GM19372 (cell line): ENCODE measurements around the gene MRE11.
"Not testable (repeated sequence)": the region's sequence is repeated elsewhere in the genome, so short reads cannot be mapped to it uniquely, and the experiment has no call there.

Experiments
- ATAC-seq: cut with Tn5 transposase; IDR thresholded peaks from one replicate; pipeline ENCODE4 v1.9.1; 2021; ENCODE audit warnings: mild to moderate bottlenecking, low read depth, moderate library complexity; ENCODE audit not compliant: unreplicated experiment

The MRE11 gene

DNA sequence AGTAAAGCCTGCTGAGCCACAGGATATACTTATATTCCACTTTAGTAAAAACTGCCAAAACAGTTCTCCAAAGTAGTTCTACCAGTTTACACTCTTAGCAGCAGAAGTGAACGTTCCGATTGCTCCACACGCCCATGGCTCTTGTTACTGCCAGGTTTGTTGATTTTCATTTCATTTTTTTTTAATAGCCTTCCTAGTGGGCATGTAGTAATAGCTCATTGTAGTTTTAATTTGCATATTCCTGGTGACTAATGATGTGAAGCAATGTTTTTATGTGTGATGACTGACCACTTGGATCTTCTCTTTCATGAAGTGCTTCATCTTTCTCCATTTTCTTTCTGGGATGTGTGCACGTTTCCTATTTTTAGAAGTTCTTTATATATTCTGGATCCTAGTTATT lies 13.8 kb upstream of the MRE11 start:
- no peak for ATAC-seq

DNA sequence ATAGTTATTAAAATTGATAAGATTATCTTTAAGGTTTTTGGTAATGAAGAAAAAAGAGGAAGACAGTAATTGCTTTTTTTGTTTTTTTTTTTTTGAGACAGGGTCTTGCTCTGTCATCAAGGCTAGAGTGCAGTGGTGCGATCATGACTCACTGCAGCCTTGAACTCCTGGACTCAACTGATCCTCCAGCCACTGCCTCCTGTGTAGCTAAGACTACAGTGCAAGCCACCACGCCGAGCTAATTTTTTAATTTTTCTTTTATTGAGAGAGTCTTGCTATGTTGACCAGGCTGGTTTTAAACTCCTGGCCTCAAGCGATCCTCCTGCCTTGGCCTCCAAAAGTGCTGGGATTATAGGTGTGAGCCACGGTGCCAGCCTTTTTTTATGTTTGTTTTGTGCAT lies 12.9 kb upstream of the MRE11 start:
- not testable (repeated sequence) for ATAC-seq

DNA sequence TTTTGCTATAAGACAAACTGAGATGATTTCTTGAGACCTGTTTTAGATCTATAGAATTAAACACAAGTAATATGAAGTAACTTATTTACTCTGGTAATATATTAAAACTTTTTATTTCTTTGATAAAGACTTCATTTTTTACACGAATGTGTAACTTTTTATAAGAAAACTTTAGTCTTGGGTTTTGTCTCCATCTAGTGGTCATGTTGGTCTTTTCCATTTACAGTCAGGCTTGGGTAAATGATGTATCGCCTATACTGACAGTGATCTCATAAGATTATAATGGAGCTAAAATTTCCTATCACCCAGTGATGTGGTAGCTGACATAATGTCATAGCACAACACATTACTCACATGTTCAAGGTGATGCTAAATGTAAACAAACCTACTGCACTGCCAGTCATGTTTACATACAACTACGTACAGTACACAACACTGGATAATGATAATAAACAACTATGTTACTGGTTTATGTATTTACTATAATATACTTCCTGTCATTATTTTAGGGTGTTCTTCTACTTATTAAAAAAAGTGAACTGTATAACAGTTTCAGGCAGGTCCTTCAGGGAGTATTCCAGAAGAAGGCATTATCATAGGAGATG lies 11.1 kb upstream of the MRE11 start:
- ATAC-seq = no peak

DNA sequence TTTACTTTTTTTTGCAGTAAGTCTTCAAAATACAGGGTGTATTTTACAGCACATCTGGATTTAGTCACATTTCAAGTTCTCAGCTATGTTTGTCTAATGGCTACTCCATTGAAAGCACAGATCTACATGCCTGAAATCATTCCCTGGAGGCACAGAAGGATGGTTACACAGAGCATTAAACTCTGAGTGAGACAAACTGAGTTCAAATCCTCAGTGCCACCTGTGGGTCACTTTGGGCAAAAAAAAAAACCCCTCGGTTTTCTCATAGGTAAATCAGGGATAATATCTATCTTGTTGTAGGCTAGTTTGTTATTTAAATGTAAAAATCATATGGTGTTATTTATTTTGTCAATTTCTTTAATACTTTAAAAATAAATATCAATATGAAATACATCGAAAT lies 7.9 kb upstream of the MRE11 start:
- ATAC-seq = no peak

DNA sequence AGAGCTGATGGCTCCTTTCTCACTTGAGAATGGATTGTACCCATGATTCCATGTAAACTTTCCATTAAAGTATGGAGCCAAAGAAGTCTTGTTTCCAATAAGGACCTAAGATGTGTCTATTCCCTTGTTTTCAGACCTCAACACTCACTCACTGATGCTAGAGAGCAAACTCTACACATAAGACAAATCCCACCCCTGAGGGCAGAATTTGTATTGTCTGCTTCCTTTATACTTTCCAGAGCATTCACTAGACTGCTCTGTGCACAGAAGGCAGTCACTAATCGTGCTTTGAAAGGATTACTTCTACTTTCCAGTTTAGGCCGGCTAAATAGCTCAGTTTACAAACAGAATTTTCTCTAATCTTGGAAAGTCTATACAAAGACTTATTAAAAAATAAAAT lies 6.5 kb upstream of the MRE11 start:
- no peak for ATAC-seq

DNA sequence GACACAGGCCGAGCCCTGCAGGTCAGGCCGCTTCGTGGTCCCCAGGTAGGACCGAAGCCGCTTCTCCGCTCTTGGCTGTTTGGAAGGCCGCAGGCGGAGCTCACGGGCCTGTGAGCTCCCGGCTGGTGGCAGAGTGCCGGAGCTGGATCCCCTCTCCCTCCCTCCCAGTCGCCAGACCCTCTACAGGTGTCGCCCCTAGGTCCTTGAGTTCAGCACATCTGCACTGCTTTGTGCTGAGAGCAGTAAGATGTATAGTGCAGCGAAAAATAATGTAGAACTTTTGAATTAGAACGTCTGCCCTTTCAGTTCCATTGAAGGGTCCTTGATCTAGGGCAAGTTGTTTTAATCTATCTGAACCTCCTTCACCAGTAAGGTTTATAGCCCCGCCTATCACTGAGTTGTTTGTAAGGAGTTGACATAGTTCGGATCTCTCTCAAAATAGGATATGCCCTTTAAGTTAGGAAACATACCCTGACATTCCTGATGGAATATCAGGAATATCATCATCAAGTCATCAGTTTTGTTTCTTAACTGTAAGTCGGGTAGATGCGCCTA lies 559 bp upstream of the MRE11 start:
- ATAC-seq = peak; percentile 61

DNA sequence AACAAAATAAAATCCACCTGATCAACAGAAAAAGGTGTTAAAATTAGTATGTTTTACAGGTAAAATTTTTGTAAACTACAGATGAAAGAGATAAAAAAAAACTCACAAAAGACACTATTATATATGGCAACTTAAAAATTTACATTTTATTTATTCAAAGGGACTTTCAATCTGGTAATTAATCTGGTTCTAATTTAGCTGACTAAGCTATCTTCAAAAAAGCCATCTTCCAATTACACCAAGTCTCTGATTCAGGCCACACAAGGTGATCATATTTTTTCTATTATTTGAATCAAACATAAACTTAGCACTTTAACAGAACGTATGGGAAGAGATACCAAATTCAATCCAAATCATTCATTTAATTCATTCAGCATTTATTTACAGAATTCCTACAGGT lies 7.6 kb downstream of the MRE11 start:
- ATAC-seq = no peak

DNA sequence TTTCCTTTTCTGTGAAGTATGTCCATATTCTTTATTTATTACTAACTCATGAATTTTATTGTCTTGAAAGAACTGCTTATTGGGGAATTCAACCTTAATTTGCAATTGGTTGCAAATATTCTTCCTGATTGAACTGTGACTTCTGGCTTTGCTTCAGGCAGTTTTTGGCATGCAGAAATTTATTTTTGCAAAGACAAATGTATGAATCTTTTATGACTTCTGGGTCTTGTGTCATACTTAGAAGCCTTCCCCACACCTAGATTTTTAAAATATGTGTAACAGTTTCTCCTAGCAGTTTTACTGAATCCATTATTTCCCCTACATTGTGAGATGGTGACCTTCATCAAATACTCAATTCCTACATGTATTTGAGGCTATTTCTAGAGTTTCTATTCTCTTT lies 12.3 kb downstream of the MRE11 start:
- no peak for ATAC-seq

DNA sequence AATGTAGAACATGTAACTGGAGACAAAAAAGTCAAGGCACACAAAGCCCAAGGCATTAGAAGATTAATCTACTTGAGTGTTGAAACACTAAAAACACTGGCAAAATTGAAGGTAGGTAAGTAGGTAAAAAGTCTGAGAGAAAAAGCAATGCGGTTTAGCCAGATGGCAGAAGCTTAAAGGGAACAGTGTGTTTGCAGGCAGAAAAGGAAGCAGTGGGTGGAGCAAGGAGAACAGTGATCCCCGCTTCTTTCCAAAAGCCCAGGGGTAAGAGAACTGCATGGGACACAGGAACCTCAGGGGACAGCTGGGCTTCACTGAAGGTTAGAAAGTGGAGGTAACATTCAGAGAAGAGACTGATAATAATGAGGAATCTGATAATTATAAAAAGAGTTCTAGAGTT lies 16.0 kb downstream of the MRE11 start:
- no peak for ATAC-seq

DNA sequence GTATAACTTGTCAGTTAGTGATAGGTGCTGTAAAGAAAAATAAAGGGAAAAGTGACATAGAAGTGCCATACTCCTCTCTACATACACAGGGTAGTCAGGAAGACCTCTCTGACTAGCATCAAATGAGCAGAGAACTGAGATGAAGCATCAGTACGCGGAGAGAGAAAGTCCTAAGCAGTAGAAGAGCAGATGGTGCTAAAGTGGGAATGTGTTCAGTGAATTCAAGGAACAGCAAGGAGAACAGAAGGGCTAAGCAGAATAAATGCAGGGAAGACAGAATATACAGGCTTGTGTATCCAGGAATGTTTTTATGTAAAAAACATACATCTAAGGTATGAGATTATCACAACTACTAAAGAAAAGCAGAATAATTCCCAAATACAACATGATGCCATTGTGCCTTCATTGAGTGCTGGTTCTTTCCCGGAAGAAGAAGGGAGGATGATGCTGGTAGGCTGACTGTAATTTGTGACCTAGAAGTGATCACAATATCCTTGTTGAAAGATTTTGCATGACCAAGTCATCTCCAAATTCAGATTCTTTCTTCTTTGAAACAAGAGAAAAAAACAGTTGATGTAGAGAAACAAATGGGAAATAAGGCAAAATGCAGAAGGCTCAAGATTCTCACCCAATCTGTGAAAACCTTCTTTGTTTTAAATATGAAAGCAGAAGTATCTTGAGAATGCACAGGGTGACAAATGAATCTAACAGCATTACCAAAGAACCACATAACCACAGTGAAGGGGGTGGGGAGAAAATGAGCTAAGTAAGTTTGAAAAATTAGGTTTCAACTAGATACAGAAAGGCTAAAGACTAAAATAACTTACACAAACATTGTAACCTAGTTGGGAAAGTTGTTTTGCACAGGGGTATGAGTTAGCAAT lies 20.5 kb downstream of the MRE11 start:
- ATAC-seq = peak; percentile 86

DNA sequence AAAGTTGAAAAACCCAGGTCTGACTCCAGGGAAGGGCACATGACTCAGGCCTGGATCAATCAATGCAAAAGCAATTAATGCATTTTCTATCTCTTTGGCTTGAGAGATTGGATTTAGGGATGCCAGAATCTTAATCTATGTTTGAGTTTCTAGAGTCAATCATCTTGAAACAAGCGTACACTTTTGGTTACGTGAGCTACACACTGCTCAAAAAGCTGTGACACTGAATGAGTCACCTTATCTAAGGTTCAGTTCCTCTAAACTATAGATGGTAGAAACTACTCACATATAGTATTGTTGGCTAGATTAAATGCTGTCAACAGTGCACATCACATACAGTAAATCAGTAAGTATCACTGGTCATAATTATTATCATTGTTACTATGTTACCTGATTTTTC lies 24.2 kb downstream of the MRE11 start:
- ATAC-seq = peak; percentile 63

DNA sequence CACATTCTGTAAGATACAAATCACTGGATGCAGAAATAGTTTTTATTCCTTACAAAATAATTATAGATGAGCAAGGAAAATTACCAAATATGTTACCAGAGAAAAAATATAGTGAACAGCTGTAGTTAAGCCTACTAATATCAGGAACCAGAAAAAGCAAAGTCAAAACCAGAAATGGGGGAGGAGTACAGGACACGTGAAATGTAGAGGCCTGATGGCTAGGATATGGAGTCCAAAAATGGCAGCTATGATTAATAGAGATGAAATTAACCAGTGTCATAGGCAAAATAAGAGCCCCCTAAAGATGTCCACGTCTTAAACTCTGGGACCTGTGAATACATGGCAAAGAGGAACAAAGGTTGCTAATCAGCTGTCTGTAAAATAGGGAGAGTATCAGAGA lies 34.1 kb downstream of the MRE11 start:
- ATAC-seq = no peak

DNA sequence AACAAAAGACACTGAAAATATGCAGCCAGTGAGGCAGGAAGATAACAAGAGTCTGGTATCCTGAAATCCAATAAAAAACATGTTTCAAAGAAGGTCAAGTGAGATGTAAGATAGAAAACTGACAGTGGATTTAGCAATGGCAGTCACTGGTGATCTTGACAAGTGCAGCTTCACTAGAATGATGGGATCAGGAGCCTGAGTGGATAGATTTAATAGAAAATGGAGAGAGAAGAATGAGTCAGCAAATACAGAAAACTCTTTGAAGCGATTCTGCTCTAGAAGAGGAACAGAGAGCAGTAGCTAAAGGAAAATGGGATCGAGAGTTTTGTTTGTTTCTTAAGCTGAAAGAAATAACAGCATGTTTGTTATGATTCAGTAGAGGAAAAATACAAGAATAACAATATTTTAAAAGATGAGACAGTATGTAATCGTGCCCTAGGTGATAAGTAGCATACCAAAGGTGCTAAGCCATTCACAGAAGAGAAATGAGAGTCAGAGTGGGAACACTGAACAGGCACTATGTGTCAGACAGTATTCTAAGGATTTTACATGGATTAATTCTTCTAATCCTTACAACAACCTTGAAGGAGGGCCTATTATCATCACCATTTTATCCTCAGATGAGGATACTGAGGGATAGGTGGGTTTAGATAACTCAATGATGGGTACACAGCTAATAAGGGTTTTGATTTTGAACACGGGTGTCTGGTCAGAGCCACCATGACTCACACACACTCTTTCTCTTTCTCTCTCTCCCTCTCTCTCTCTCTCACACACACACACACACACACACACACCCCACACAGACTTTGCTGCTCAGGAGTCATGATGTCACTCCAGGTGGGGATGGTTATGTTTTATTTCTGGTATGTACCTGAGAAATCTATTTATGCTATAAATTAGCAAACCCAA lies 36.3 kb downstream of the MRE11 start:
- ATAC-seq = no peak

DNA sequence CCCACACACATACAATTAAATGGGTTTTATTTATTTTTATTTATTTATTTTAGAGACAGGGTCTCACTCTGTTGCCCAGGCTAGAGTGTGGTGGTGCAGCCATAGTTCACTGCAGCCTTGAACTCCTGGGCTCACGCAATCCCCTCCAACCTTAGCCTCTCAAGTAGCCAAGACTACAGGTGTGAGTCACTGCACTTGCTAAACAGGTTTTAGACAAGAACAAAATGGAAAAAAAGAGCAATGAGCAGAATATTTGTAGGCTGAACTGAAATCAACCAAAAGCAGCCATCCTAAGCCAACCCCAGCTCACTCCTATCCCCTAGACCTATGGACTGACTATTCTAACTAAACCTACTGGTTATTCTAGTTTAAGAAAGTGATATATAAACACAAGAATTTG lies 37.8 kb downstream of the MRE11 start:
- ATAC-seq = no peak

DNA sequence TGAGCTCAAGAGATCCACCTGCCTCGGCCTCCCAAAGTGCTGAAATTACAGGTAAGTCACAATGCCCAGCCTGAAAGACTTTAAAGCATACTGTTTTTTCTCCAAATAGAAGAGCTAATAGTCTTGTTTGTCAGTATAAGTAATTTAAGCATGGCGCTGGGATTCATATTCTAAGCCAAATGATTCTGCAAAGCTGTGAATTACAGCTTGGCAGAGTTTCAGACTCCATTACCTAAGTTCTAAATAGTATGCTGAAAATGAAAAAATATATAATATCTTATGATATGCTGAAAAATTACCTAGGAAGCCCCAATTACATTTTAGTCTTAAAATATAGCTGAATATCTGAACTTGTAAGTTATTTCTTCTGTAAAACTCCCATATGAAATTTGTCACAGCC lies 39.3 kb downstream of the MRE11 start:
- ATAC-seq = no peak

DNA sequence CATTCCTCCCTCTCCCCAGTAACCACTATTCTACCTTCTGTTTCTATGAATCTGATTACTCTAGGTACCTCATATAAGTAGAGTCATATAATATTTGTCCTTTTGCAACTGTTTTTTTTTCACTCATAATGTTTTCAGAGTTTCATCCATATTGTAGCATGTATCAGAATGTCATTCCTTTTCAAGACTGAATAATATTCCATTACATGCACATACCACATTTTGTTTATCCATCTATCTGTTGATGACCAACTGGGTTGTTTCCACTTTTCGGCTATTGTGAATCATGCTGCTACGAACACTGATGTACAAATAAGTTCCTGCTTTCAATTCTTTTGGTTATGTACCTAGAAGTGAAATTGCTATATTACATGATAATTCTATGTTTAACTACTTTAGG lies 40.7 kb downstream of the MRE11 start:
- no peak for ATAC-seq

DNA sequence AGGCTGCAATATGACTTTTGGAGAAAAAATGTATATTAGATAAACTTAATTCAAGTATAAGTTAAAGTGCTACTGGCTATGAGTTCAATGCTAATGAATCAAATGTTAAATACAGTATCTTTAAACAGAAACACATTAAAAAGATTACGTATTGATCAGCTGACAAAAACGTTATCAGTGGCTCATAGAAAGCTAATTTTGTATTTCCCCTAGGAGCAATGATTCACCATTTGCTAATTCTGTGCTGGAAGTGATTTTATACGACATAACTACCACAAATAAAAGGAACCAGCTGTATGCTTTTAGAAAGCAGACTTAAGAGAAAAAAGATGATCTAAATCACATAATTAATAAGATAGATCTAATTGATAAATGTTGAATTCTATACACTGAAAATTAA lies 43.6 kb downstream of the MRE11 start:
- ATAC-seq = no peak

DNA sequence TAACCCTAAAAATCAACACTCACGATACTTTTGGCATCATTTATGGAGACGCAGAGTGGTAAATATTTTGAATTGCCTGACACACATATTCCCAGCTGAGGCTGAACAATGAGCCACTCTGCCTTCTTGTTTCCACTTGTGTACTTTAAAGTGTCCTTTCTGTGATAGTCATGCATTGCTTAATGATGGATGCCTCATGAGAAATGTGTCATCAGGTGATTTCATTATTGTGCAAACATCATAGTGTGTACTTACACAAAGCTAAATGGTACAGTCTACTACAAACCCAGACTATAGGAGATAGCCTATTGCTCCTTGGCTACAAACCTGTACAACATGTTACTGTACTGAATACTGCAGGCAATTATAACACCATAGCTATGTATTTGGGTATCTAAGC lies 44.2 kb downstream of the MRE11 start:
- no peak for ATAC-seq

DNA sequence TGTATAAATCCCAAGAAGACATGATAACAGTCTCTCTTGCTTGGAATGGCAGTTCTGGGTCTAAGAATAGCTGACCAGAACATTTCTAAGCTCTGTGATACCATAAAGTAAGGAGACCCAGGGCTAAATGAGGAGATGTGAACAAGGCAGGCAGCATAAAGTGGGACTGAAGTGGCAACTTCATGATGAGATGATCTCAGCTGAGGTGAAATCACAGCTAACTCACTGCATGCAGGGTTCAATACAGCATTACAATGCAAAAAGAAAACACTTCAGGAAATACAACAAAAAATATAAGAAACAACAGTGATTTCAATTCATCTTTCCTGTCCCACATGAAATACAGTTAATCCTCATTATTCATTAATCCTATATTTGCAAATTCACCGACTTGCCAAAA lies 44.6 kb downstream of the MRE11 start:
- no peak for ATAC-seq

DNA sequence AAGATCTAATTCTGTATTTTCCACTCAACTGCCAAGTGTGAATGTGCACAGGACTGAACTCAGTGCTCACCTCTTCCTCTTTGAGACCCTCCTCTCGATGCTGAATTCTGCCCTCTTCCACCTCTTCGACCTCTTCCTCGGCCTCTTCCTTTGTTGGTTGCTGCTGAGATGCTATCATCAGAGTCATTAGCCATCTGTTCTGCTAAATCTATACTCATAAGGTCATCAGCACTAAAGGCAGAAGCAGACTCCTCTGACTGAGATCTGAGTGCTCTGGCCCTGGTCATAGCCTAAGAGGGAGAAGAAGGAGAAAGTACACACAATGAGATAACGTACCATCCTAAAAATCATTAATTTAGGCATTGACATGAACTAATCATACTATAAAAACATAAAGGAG lies 46.5 kb downstream of the MRE11 start:
- no peak for ATAC-seq

DNA sequence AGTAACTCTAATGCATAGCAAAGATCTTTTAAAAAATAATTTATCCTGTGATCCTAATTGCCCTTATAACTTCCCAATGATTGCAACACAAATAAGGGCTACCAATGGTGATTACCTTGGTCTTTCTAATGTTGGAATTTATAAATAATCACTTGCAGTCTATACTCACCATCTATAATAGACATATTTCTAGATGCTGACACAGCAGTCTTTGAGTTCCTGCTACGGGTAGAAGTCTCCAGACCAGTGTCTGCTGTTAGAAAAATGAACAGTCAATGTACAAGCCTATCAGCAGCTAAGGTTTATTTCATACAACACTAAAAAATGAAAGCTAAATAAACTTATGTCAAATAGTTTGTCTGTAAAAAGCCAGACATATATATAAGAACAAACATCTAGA lies 48.0 kb downstream of the MRE11 start:
- no peak for ATAC-seq
